ENCODE measurements around the gene CBL. TPM values are rescaled to one million over a fixed set of nuclear protein-coding genes. Genes with fewer than 3 reads are reported as not detected.

CBL gene
- total RNA-seq, 1 donor from 2014 or later, result 27.8 TPM

DNA sequence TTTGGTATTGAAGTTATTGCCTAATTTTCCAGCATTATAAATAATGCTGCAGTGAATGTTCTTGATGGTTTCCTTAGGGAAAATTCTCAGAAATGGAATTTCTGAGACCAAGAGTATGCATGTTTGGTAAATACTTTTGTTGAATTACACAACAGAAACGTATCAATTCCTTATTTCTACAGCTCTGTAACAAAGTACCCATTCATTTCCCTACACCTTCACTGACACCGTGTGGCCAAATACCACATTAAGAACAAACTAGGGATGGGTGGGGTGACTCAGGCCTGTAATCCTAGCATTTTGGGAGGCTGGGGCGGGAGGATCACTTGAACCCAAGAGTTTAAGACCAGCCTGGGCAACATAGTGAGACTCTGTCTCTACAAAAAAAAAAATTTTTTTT is 89.0 kb downstream of the CBL start:
- ChIA-PET CTCF (no interaction called here), POLR2A (no interaction called here)
- Mint-ChIP-seq H3K9me3 (peaks cover 4% of the 10 kb centered on the region), H3K36me3 (ENCODE audit: low read depth) (peaks cover 69% of the 10 kb centered on the region), H3K4me1 (no peaks in the 10 kb centered on the region), H3K4me3 (no peak overlapping the region), H3K27me3 (no peaks in the 10 kb centered on the region), H3K27ac (no peak overlapping the region)
- intact Hi-C loops (cut with micrococcal nuclease), result no loop called here
- TF ChIP-seq, protein P1, sequence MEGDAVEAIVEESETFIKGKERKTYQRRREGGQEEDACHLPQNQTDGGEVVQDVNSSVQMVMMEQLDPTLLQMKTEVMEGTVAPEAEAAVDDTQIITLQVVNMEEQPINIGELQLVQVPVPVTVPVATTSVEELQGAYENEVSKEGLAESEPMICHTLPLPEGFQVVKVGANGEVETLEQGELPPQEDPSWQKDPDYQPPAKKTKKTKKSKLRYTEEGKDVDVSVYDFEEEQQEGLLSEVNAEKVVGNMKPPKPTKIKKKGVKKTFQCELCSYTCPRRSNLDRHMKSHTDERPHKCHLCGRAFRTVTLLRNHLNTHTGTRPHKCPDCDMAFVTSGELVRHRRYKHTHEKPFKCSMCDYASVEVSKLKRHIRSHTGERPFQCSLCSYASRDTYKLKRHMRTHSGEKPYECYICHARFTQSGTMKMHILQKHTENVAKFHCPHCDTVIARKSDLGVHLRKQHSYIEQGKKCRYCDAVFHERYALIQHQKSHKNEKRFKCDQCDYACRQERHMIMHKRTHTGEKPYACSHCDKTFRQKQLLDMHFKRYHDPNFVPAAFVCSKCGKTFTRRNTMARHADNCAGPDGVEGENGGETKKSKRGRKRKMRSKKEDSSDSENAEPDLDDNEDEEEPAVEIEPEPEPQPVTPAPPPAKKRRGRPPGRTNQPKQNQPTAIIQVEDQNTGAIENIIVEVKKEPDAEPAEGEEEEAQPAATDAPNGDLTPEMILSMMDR (IDR thresholded peaks at IDR 0.05), result no peak
- DNase-seq, result no peak
- ATAC-seq (ENCODE audit: low read depth), result no peak

DNA sequence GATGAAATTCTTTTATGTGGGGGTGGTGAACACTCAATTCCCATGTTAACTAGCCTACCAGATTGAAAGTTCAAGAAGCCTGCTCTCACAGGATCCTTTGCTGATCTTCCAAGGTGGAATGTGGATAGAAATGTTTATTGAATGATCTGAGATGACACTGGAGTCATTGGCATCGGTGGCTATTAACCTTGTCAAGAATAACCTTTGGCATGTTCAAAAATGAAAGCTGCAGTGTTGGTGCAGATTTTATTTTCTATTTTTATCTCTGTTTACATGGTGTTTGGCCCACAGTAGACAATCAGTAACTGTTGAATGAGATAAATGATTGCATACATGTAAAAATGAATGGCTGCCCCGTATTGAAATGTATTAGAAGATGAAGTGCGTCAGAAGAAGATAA is 91.8 kb downstream of the CBL start:
- intact Hi-C loops (cut with micrococcal nuclease), result no loop called here
- Mint-ChIP-seq H3K36me3 (ENCODE audit: low read depth) (peaks cover 79% of the 10 kb centered on the region), H3K4me1 (no peaks in the 10 kb centered on the region), H3K27ac (no peak overlapping the region), H3K9me3 (no peaks in the 10 kb centered on the region), H3K27me3 (no peaks in the 10 kb centered on the region), H3K4me3 (no peak overlapping the region)
- TF ChIP-seq, protein P1 (IDR thresholded peaks at IDR 0.05), result no peak
- ChIA-PET POLR2A (no interaction called here), CTCF (interaction anchor here (0.8 to 1.2 kb wide), 2 partner anchors 14 to 132 kb away, joined by 3 to 6 read pairs; no protein-coding TSS in a partner anchor)
- DNase-seq, result no peak
- no peak for ATAC-seq (ENCODE audit: low read depth)

DNA sequence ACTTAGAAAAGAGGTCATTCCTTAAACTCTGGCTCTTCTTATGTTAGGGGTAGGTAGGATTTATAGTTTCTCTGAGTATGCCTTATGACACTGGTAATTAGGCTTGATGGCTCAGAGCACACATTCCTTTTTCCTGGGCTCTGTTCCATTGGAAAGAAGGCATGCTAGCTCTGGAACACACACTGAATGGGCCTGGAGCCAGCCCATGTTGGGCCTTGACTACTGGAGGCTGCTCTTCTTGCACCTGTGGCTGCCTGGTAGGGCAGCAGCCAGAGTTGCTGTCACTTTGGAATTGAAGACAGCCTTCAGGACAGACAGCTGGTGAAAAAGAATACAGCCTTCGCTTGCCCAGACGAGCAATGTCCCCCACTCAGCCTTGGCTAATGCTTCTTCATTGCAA is 92.6 kb downstream of the CBL start:
- H3K9me3 Mint-ChIP-seq, result no peaks in the 10 kb centered on the region
- intact Hi-C loops (cut with micrococcal nuclease), result no loop called here
- peaks cover 83% of the 10 kb centered on the region for H3K36me3 Mint-ChIP-seq (ENCODE audit: low read depth)
- TF ChIP-seq, protein P1 (IDR thresholded peaks at IDR 0.05), result no peak
- H3K27ac Mint-ChIP-seq, result no peak overlapping the region
- no peak overlapping the region for H3K4me3 Mint-ChIP-seq
- no peaks in the 10 kb centered on the region for H3K4me1 Mint-ChIP-seq
- H3K27me3 Mint-ChIP-seq, result no peaks in the 10 kb centered on the region
- DNase-seq, result no peak
- ChIA-PET CTCF (no interaction called here), POLR2A (no interaction called here)
- ATAC-seq (ENCODE audit: low read depth), result no peak

DNA sequence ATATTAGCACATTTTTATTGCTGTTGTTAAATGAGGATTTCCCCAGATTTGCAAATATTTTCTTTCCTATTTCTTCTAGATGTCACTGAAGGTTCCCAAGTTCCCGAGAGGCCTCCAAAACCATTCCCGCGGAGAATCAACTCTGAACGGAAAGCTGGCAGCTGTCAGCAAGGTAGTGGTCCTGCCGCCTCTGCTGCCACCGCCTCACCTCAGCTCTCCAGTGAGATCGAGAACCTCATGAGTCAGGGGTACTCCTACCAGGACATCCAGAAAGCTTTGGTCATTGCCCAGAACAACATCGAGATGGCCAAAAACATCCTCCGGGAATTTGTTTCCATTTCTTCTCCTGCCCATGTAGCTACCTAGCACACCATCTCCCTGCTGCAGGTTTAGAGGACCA is 93.3 kb downstream of the CBL start:
- Mint-ChIP-seq H3K4me1 (no peaks in the 10 kb centered on the region), H3K4me3 (no peak overlapping the region), H3K9me3 (no peaks in the 10 kb centered on the region), H3K36me3 (ENCODE audit: low read depth) (peaks cover 89% of the 10 kb centered on the region), H3K27me3 (no peaks in the 10 kb centered on the region), H3K27ac (no peak overlapping the region)
- CTCF ChIA-PET, result no interaction called here
- intact Hi-C loops (cut with micrococcal nuclease), result no loop called here
- ATAC-seq (ENCODE audit: low read depth), result no peak
- DNase-seq, result no peak
- TF ChIP-seq, protein P1 (IDR thresholded peaks at IDR 0.05), result no peak
- POLR2A ChIA-PET, result no interaction called here

DNA sequence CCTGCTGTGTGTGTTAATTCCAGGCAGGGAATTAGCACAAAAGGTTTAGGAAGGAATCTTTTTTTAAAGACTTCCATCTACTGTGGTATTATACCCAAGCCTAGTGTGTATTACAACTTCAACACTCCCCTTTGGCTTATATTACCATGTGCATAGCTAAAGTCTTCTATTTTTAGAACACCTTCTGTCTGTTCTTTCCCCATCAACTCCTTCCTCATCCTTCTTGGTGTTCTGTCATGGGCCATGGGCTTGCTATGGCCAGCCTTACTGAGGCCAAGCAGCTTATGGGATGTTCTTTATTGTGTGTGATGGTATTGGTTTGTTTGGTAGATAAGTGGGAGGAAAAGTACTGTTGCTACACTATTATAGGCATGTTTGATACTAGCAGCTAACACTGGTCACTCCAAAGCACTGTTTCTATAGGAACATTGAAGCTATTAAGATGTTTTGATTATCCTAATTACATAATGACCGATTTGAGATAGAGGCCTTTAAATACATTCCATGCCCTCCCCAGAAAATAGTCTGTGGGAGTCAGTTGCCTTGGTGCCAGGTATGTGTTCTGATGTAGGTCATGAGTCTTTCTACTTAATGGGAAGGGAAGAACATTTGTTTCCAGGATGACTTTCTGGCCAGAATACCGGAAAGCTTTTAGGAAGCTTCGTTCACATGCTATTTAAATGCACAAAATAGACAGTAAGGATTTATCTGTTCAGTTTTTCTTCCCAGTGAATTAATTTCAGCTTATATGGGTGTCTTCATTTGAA is 94.2 kb downstream of the CBL start:
- POLR2A ChIA-PET, result no interaction called here
- CTCF ChIA-PET, result no interaction called here
- H3K27ac Mint-ChIP-seq, result no peak overlapping the region
- no peaks in the 10 kb centered on the region for H3K9me3 Mint-ChIP-seq
- ATAC-seq (ENCODE audit: low read depth) (no peak), DNase-seq (no peak)
- no peaks in the 10 kb centered on the region for H3K27me3 Mint-ChIP-seq
- intact Hi-C loops (cut with micrococcal nuclease), result no loop called here
- peaks cover 89% of the 10 kb centered on the region for H3K36me3 Mint-ChIP-seq (ENCODE audit: low read depth)
- no peak overlapping the region for H3K4me3 Mint-ChIP-seq
- no peaks in the 10 kb centered on the region for H3K4me1 Mint-ChIP-seq
- TF ChIP-seq, protein P1 (IDR thresholded peaks at IDR 0.05), result no peak
